Ureter (tissue), 1 donor: ENCODE data around the gene SLC10A3. TPM values are rescaled to one million over a fixed set of nuclear protein-coding genes. Genes with fewer than 3 reads are reported as not detected.
A peak's percentile ranks its signal among the peaks of the same experiment; 100 is the strongest.
"Not testable (repeated sequence)": the region's sequence is repeated elsewhere in the genome, so short reads cannot be mapped to it uniquely, and the experiment has no call there.

Experiments used
- DNase-seq: peaks from one replicate; pipeline ENCODE4 v3.0.0-alpha.2; 2020; ENCODE audit warnings: low spot score
- total RNA-seq: library from RNA; stranded (reverse); gene quantifications from one replicate; pipeline ENCODE4 v1.2.4, GENCODE V29; 2023
- donor health status: DM: yes; HTN: yes; CAD: no.

The SLC10A3 gene
- total RNA-seq, 1 donor from 2014 or later = 23.4 TPM

GRCh38 chrX:154508384-154508745, 17.9 kb upstream of the SLC10A3 start:
- DNase-seq = no peak

- no peak for DNase-seq
Observed at GRCh38 chrX:154507673-154508383, 17.4 kb upstream of the SLC10A3 start.

GRCh38 chrX:154506483-154507332, 16.3 kb upstream of the SLC10A3 start:
- no peak for DNase-seq

- DNase-seq = no peak
Observed at GRCh38 chrX:154505734-154506133, 15.3 kb upstream of the SLC10A3 start.

GRCh38 chrX:154502989-154503388, 12.6 kb upstream of the SLC10A3 start:
- no peak for DNase-seq

GRCh38 chrX:154502098-154502497, 11.7 kb upstream of the SLC10A3 start:
- no peak for DNase-seq

GRCh38 chrX:154501423-154501822, 11.0 kb upstream of the SLC10A3 start:
- DNase-seq = not testable (repeated sequence)

- not testable (repeated sequence) for DNase-seq
Observed at GRCh38 chrX:154496591-154497137, 6.2 kb upstream of the SLC10A3 start.

GRCh38 chrX:154495472-154495922, 5.1 kb upstream of the SLC10A3 start:
- DNase-seq = no peak

- no peak for DNase-seq
Observed at GRCh38 chrX:154494715-154495114, 4.3 kb upstream of the SLC10A3 start.

- DNase-seq = no peak
Observed at GRCh38 chrX:154490021-154490413, 412 bp downstream of the SLC10A3 start.

- DNase-seq = no peak
Observed at GRCh38 chrX:154489182-154489581, 1.2 kb downstream of the SLC10A3 start.

- DNase-seq = no peak
Observed at GRCh38 chrX:154488336-154489075, 1.9 kb downstream of the SLC10A3 start.

GRCh38 chrX:154487518-154488290, 2.7 kb downstream of the SLC10A3 start:
- DNase-seq = no peak

- peak; percentile 70 for DNase-seq
Observed at GRCh38 chrX:154486396-154487207, 3.8 kb downstream of the SLC10A3 start, which contains the start of gene UBL4A. TSS of gene UBL4A (minus strand) at chrX:154486615. CDS start at chrX:154486584, 31 bp downstream.

GRCh38 chrX:154486052-154486395, 4.4 kb downstream of the SLC10A3 start:
- no peak for DNase-seq

GRCh38 chrX:154485150-154486051, 5.0 kb downstream of the SLC10A3 start:
- DNase-seq = no peak

- DNase-seq = no peak
Observed at GRCh38 chrX:154484255-154485149, 5.9 kb downstream of the SLC10A3 start.
